Spleen (tissue), 7 donors: Measurements from ENCODE around the gene FUT7.

Source experiments
- CTCF ChIP-seq, 11 experiments: fragments of 200-600 bp in 7 of 11; fragments of 450-650 bp in 4 of 11; sonication (generic) in 4 of 11; IDR thresholded peaks in 8 of 11; conservative IDR thresholded peaks in 3 of 11; 1 replicate in 7 of 11; 2 replicates in 4 of 11; pipeline versions ENCODE4 v1.4.0 to v1.8.0; 2016 to 2021; ENCODE audit warnings: antibody characterized with exemption in 11 of 11, inconsistent platforms in 4 of 11, mild to moderate bottlenecking in 1 of 11
- POLR2A ChIP-seq, 3 donors: fragments of 450-650 bp; IDR thresholded peaks; one replicate each; pipeline ENCODE4 v1.5.1; 2017; ENCODE audit warnings: antibody characterized with exemption in 3 of 3, mild to moderate bottlenecking in 1 of 3
- donor health status: DM: no; HTN: no; CAD: no; lungs with moderate emphysema.
- donor health status: DM: no; HTN: no; CAD: no.
- donor health status: DM: no; HTN: no; CAD: no.

- TF ChIP-seq CTCF (IDR thresholded peaks at IDR 0.05 in 8 of 11, conservative IDR thresholded peaks at IDR 0.05 in 3 of 11) (no peak), POLR2A (IDR thresholded peaks at IDR 0.05) (no peak)
Observed at GRCh38 chr9:137037035-137037434, 5.1 kb upstream of the FUT7 start.
